ENCODE results near the gene CENPA. TPM values are rescaled to one million over a fixed set of nuclear protein-coding genes. Genes with fewer than 3 reads are reported as not detected.
A peak's percentile ranks its signal among the peaks of the same experiment; 100 is the strongest.

The CENPA gene
- total and polyA plus RNA-seq, 2 of the 13 experiments (the other 11 are each of a cell fraction or from before 2014, with no cell fraction given) = 28.5 to 38.5 TPM

- TF ChIP-seq, protein P1, sequence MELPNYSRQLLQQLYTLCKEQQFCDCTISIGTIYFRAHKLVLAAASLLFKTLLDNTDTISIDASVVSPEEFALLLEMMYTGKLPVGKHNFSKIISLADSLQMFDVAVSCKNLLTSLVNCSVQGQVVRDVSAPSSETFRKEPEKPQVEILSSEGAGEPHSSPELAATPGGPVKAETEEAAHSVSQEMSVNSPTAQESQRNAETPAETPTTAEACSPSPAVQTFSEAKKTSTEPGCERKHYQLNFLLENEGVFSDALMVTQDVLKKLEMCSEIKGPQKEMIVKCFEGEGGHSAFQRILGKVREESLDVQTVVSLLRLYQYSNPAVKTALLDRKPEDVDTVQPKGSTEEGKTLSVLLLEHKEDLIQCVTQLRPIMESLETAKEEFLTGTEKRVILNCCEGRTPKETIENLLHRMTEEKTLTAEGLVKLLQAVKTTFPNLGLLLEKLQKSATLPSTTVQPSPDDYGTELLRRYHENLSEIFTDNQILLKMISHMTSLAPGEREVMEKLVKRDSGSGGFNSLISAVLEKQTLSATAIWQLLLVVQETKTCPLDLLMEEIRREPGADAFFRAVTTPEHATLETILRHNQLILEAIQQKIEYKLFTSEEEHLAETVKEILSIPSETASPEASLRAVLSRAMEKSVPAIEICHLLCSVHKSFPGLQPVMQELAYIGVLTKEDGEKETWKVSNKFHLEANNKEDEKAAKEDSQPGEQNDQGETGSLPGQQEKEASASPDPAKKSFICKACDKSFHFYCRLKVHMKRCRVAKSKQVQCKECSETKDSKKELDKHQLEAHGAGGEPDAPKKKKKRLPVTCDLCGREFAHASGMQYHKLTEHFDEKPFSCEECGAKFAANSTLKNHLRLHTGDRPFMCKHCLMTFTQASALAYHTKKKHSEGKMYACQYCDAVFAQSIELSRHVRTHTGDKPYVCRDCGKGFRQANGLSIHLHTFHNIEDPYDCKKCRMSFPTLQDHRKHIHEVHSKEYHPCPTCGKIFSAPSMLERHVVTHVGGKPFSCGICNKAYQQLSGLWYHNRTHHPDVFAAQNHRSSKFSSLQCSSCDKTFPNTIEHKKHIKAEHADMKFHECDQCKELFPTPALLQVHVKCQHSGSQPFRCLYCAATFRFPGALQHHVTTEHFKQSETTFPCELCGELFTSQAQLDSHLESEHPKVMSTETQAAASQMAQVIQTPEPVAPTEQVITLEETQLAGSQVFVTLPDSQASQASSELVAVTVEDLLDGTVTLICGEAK (IDR thresholded peaks at IDR 0.05) = no peak
- TF ChIP-seq, protein P1 (CRISPR knock-in tag; IDR thresholded peaks at IDR 0.05) = peak; percentile 38
- TF ChIP-seq MATR3 (CRISPR knock-in tag; IDR thresholded peaks at IDR 0.05) (no peak), TBP (CRISPR knock-in tag; IDR thresholded peaks at IDR 0.05) (no peak), ZNF614 (CRISPR knock-in tag; IDR thresholded peaks at IDR 0.05; ENCODE audit: borderline replicate concordance) (peak; percentile 95), SP140L (CRISPR knock-in tag; IDR thresholded peaks at IDR 0.05; ENCODE audit: borderline replicate concordance) (peak; percentile 99), ZNF557 (CRISPR knock-in tag; IDR thresholded peaks at IDR 0.05) (peak; percentile 100), PAF1 (CRISPR knock-in tag; IDR thresholded peaks at IDR 0.05) (no peak), KLF9 (CRISPR knock-in tag; IDR thresholded peaks at IDR 0.05; ENCODE audit: low read depth) (peak; percentile 97), TEAD3 (CRISPR knock-in tag; optimal IDR thresholded peaks at IDR 0.05; ENCODE audit: borderline replicate concordance) (peak; percentile 60), U2AF2 (IDR thresholded peaks at IDR 0.05; ENCODE audit: low read depth, low read length) (no peak), BORCS8-MEF2B (CRISPR knock-in tag; IDR thresholded peaks at IDR 0.05) (peak; percentile 99), KAT2B (IDR thresholded peaks at IDR 0.05; ENCODE audit: borderline replicate concordance, low read depth, low read length) (no peak), SAP130 (CRISPR knock-in tag; IDR thresholded peaks at IDR 0.05; ENCODE audit: low read depth) (peak; percentile 97), JUND (CRISPR knock-in tag; IDR thresholded peaks at IDR 0.05) (no peak), ZNF737 (CRISPR knock-in tag; IDR thresholded peaks at IDR 0.05; ENCODE audit: borderline replicate concordance) (no peak; the same call in 1 of the 2 replicates), PTBP1 (IDR thresholded peaks at IDR 0.05; ENCODE audit: low read depth, low read length, poor library complexity, severe bottlenecking) (no peak), FOXO4 (CRISPR knock-in tag; conservative IDR thresholded peaks at IDR 0.05) (no peak)
- TF ChIP-seq, protein P2, sequence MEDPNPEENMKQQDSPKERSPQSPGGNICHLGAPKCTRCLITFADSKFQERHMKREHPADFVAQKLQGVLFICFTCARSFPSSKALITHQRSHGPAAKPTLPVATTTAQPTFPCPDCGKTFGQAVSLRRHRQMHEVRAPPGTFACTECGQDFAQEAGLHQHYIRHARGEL (CRISPR knock-in tag; IDR thresholded peaks at IDR 0.05) = peak; percentile 60; the same call in 1 of the 2 replicates
Observed at GRCh38 chr2:26785431-26786206, at the start of gene CENPA (continued).

Measured in HepG2 (cell line).